ENCODE data around the gene APOBR. TPM values are rescaled to one million over a fixed set of nuclear protein-coding genes. Genes with fewer than 3 reads are reported as not detected.

The APOBR gene
- total and polyA plus RNA-seq, 7 donors = 0.68 to 94.5 (median 1.1) TPM

GRCh38 chr16:28527985-28528384 is 33.5 kb downstream of the APOBR start:
- Histone ChIP-seq H3K36me3 (no peaks in the 10 kb centered on the region), H3K27me3 (no peaks in the 10 kb centered on the region), H3K9me3 (no peaks in the 10 kb centered on the region), H3K27ac (no peak overlapping the region), H3K4me3 (no peak overlapping the region), H3K4me1 (peaks cover 0 to 24% (median 12%) of the 10 kb centered on the region in 4 donors)
- WGBS, 2 donors = 81 to 87% methylated on average over 5 of the region's 5 CpGs
- DNase-seq = no peak
- TF ChIP-seq EP300 (IDR thresholded peaks at IDR 0.05) (no peak), POLR2A (IDR thresholded peaks at IDR 0.05) (no peak), POLR2AphosphoS5 (IDR thresholded peaks at IDR 0.05) (no peak)
- TF ChIP-seq, protein P1, sequence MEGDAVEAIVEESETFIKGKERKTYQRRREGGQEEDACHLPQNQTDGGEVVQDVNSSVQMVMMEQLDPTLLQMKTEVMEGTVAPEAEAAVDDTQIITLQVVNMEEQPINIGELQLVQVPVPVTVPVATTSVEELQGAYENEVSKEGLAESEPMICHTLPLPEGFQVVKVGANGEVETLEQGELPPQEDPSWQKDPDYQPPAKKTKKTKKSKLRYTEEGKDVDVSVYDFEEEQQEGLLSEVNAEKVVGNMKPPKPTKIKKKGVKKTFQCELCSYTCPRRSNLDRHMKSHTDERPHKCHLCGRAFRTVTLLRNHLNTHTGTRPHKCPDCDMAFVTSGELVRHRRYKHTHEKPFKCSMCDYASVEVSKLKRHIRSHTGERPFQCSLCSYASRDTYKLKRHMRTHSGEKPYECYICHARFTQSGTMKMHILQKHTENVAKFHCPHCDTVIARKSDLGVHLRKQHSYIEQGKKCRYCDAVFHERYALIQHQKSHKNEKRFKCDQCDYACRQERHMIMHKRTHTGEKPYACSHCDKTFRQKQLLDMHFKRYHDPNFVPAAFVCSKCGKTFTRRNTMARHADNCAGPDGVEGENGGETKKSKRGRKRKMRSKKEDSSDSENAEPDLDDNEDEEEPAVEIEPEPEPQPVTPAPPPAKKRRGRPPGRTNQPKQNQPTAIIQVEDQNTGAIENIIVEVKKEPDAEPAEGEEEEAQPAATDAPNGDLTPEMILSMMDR (IDR thresholded peaks at IDR 0.05) = no peak
- intact Hi-C loops (cut with DNase I) = no loop called here

DNA sequence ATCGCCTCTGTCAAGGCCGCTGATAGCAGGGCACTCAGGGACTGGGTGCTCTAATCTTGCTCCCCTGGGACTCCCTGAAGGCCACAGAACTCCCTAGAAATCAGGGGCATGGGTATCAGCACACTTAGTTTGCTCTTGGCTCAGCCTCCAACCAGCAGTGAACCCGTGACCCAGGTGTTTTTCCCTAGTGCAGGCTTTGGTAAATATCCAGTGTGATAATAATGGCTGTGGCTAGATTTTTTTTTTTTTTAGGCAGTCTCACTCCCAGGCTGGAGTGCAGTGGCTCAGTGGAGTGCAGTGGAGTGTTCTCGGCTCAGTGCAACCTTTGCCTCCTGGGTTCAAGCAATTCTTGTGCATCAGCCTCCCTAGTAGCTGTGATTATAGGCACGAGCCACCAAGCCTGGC is 34.0 kb downstream of the APOBR start:
- Histone ChIP-seq H3K4me3 (no peak overlapping the region), H3K27me3 (no peaks in the 10 kb centered on the region), H3K36me3 (no peaks in the 10 kb centered on the region), H3K4me1 (peaks cover 0 to 29% (median 12%) of the 10 kb centered on the region in 4 donors), H3K27ac (no peak overlapping the region), H3K9me3 (no peaks in the 10 kb centered on the region)
- DNase-seq = no peak
- 52 to 80% methylated on average over 5 of the region's 5 CpGs for WGBS, 2 donors
- intact Hi-C loops (cut with DNase I) = no loop called here
- TF ChIP-seq, protein P1 (IDR thresholded peaks at IDR 0.05) = no peak
- TF ChIP-seq POLR2A (IDR thresholded peaks at IDR 0.05) (no peak), POLR2AphosphoS5 (IDR thresholded peaks at IDR 0.05) (no peak), EP300 (IDR thresholded peaks at IDR 0.05) (no peak)

GRCh38 chr16:28529124-28529523 is 34.7 kb downstream of the APOBR start:
- Histone ChIP-seq H3K4me3 (no peak overlapping the region), H3K9me3 (no peaks in the 10 kb centered on the region), H3K27ac (no peak overlapping the region), H3K4me1 (peaks cover 0 to 29% (median 11%) of the 10 kb centered on the region in 4 donors), H3K36me3 (peaks cover 0 to 2% (median under 1%) of the 10 kb centered on the region in 4 donors), H3K27me3 (no peaks in the 10 kb centered on the region)
- intact Hi-C loops (cut with DNase I) = no loop called here
- DNase-seq = no peak
- TF ChIP-seq, protein P1 (IDR thresholded peaks at IDR 0.05) = no peak
- no peak for TF ChIP-seq POLR2AphosphoS5 (IDR thresholded peaks at IDR 0.05)
- TF ChIP-seq EP300 (IDR thresholded peaks at IDR 0.05) = no peak
- TF ChIP-seq POLR2A (IDR thresholded peaks at IDR 0.05) = no peak

DNA sequence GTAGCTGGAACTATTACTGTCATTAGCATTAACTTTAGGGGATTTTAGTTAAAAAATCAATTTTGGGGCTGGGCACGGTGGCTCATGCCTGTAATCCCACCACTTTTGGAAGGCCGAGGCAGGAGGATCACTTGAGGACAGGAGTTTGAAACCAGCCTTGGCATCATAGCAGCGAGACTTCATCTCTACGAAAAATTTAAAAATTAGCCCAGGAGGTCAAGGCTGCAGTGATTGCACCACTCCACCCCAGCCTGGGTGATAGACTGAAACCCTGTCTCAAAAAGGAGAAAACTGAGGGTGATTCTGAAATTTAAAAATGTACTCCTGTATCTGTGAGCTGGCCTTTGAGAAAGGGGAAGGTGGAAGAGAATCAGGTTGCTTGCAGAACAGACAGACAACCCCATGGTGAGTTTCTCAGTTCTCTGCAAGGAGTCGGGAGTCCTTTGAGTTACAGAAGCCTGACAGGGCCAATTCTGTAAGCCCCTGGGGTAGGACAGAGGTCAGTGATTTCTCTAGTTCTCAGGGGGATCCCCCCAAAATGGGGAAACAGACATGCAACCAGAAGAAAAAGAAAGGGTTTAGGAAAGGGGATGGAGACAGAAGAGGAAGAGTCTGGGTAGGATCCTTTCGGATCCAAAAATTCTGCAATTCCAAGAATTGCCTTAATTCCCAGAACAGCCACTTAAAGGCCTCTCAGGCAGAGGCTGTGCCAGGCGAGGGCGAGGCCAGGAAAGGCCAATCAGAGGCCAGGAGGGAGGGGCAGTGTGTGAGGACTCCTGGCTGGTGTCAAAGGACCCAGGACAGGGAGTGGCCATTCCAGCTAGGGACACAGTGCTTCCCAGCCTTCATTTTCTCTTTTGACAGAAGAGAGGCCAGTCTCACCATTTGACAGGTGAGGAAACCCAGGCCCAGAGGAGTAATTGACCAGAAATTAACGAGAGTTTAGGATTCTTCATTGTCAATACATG is 37.6 kb downstream of the APOBR start:
- peak; percentile 54 to 59 (median 58) for TF ChIP-seq POLR2AphosphoS5 (IDR thresholded peaks at IDR 0.05)
- TF ChIP-seq EP300 (IDR thresholded peaks at IDR 0.05) = no peak
- peak in 1 of 2 donors; percentile 58 for TF ChIP-seq POLR2A (IDR thresholded peaks at IDR 0.05)
- TF ChIP-seq, protein P1 (IDR thresholded peaks at IDR 0.05) = no peak
- DNase-seq = peak; percentile 94
- intact Hi-C loops (cut with DNase I) = no loop called here
- Histone ChIP-seq H3K27me3 (no peaks in the 10 kb centered on the region), H3K36me3 (peaks cover 8 to 22% (median 15%) of the 10 kb centered on the region in 4 donors), H3K27ac (peak overlapping the region; percentile 53 to 96 (median 69)), H3K9me3 (no peaks in the 10 kb centered on the region), H3K4me1 (peaks cover 0 to 43% (median 33%) of the 10 kb centered on the region in 4 donors), H3K4me3 (no peak overlapping the region)
- WGBS, 2 donors = 62 to 68% methylated on average over 9 of the region's 9 CpGs
